Nucleus accumbens (tissue), 56 donors: ENCODE results near the gene MID1.
A peak's percentile ranks its signal among the peaks of the same experiment; 100 is the strongest.

Experiments used
- DNase-seq, 56 donors: peaks; one replicate each; lab custom pipeline; 2025; lab: John Stamatoyannopoulos, UW

MID1 gene

GRCh38 chrX:10578527-10578926, 41.9 kb downstream of the MID1 start:
- DNase-seq: no peak

- no peak for DNase-seq
Observed at GRCh38 chrX:10577853-10578252, 42.5 kb downstream of the MID1 start.

GRCh38 chrX:10576777-10577447, 43.5 kb downstream of the MID1 start:
- peak in 5 of 56 donors; percentile 0 to 15 (median 1) for DNase-seq

DNA sequence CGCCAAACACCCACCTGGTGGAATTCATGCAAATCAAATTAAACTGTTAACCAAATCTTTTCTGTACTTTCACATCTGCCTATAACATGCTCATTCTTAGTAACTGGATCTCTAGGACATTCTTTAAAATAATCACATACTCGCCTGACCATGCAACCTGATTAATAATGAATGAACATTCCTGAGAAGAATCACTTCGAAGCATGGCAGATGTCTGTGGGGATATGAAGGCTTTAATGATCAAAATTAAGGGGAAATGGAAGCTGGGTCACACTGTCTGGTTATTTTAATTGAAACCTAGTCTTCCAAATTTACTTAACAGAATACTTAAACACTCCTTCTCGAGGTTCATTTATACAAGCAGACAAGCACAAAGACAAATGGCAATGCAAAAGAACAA, 44.2 kb downstream of the MID1 start:
- DNase-seq: no peak

GRCh38 chrX:10574663-10575062, 45.7 kb downstream of the MID1 start:
- DNase-seq: no peak

GRCh38 chrX:10571260-10571659, 49.1 kb downstream of the MID1 start:
- DNase-seq: no peak

- no peak for DNase-seq
Observed at GRCh38 chrX:10570601-10571000, 49.8 kb downstream of the MID1 start.

DNA sequence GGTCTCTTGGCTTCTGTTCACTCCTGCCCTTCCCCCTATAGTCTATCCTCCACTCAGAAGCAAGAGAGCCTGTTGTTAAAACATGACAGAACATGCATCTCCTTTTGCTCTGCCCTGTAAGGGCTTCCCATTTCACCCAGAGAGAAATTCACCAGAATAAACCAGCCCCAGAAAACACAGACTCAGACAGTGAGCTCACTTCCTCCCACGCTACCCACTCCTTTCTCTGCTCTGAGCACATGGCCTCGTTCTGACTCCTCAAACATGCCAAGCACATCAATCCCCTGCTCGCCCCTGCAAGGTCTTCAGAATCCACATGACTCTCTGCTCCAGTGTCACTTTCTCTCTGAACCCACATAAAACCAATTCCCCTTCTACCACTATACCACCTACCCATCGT, 50.4 kb downstream of the MID1 start:
- DNase-seq: peak in 32 of 56 donors; percentile 0 to 72 (median 12)

DNA sequence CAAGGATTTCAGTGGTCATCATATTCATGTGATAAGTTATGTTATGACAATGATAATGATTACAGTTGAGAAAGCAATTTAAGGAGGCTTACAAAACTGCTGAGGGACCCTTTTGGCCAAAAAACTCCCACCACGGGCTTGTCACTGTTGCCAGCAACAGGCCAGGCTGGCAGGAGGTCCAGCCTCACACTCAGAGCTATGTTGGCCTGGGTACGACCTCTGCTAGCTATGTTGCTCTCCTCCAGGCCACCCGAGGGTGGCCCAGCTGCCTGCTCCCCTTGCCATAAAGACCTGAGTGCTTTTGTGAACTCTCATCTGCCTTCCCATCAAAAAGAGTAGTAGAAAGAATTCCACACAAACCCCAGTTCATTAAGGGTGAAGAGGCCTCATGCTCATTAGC, 52.0 kb downstream of the MID1 start:
- DNase-seq: no peak

GRCh38 chrX:10567136-10567535, 53.2 kb downstream of the MID1 start:
- DNase-seq: no peak

GRCh38 chrX:10566716-10567097, 53.7 kb downstream of the MID1 start:
- DNase-seq: no peak

DNA sequence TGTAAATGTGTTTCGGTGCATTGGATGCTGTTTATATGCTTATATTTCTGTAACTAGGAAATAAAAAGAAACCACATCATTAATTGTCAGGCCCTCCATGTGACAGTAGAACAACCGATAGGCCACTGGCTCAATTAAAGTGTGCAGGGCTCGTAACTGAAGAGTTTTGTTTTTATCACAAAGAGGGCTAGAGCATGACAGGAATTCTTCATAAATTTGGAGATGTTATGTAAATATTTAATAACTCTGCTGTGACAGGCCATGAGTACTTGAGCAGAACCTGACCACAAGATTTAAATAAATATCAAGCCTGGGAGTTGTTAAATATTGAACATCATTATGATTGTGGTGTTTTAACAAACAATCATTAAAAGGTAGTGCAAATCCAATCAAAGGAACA, 55.9 kb downstream of the MID1 start:
- no peak for DNase-seq

GRCh38 chrX:10557166-10557565, 63.2 kb downstream of the MID1 start:
- DNase-seq: no peak

DNA sequence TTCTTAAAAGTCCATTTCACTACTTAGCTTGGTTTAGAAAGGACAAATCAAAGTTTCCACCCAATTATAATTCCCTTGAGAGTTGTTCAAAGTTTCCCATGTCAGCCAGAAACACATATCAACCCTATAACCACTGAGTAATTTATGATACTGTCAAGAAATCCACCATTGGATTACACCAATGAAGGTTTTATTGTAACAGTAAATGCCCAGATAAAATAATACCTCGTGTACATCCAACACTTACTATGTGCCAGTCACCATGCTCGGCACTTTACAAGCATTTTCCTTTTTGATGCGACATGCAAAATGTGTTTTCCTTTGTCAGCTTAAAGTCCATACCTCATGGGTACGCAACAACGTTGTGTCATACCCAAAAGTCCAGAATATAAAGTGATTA, 64.0 kb downstream of the MID1 start:
- no peak for DNase-seq

DNA sequence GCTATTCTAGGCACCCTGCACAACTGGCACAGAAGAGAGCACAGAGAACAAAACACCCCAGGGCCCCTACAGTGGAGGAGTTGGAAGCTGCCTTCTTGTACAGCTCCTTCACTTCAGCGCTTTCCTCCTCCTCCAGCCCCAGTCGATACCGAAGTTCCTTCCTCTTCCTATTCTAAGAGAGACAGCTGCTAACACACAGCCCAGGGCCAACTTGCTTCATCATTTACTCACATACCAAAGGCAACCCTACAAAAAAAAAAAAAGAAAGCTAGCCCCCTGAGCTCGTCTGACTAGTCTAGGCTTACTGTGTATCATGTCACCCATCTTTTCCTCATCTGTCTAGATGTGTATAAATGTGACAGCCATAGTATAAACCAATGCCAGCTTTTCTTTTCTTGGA, 64.5 kb downstream of the MID1 start:
- no peak for DNase-seq

DNA sequence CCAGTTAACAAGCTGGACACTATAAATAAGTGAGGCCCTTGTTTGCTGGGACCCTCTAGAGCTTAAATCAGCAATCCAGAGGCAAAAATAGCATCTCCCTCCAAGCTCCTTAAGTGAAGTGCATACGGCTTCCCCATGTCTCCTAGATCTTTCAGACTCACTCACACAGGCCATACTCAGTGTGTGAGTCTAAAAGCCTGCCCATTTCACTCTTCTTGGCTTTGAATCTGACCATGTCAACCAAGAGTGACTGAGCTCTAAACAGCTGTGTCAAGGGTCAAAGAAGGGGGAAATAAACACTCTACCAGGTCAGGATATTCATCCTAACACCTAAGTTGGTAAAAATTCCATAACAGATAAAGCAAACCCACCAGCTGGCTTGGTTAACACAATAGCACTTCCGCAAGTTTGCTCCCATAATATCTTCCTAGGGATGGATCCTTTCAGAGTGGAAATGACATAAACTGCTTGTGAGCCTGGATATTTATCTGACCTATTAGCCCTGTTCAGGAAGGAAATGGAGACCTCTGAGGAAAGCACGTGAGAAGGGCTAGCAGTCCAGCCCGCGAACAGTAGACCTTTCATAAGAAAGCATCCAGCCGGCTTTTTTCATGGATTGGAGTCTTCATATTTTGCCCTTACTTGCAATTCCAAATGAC, 65.6 kb downstream of the MID1 start:
- no peak for DNase-seq

GRCh38 chrX:10549280-10549679, 71.1 kb downstream of the MID1 start:
- no peak for DNase-seq

DNA sequence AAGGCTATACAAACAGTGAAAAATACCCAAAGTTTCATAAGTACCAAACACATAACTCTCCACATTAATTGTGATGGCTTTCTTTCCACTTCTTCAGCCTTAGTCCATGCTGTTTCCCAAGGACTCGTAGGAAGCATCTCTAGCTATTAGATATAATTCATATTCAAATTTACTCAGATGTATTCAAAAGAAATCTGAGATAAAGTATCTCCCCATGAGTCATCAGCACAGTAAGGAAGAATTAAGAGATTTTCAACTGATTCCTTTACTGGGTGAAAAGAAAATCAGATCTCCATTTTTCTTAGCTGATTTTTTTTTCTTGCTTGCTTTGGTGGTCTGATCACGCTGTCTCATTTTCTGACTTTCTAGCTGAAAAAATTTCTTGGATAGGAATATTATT, 71.7 kb downstream of the MID1 start:
- no peak for DNase-seq

DNA sequence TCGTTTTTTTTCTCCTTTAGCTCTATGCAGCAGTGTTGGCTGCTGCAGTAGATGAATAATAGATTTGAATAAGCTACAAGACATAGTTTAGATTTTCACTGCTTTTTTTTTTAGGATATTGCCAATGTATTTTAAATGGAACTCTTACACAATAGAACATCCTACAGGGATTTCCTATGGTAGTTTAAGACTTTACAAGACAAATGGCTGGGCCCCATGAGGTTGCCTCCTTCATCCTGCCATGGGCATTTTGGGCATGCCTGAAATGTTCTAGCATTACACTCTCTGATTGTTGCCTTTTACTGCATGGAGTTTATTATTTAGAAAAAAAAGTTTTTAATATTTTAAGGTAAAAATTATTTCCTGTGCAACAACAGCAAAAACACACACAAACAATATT, 74.5 kb downstream of the MID1 start:
- DNase-seq: no peak

GRCh38 chrX:10542586-10542985, 77.8 kb downstream of the MID1 start:
- DNase-seq: no peak

GRCh38 chrX:10538831-10539230, 81.6 kb downstream of the MID1 start:
- DNase-seq: no peak

DNA sequence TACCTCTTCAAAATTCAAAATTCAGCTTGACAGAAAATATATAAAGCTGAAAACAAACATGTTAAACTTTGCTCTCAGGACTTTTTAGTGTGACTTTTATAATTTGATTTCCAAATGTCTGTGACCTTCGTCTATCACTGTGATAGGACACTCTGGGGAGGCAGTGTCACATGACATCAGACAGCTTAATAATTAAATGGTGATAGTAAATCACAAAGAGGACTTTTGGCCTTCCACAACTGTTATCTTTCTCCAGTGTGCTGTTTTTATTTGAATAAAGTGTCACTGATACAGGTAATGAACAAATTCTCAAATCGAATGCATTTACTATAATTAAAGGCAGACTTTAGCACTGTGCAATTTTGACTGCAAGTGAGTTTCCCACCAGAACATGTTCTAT, 83.1 kb downstream of the MID1 start:
- DNase-seq: no peak

- DNase-seq: no peak
Observed at GRCh38 chrX:10536744-10537143, 83.6 kb downstream of the MID1 start.
